ENCODE measurements around the gene ZNF831.
A peak's percentile ranks its signal among the peaks of the same experiment; 100 is the strongest.

Gene ZNF831

DNA sequence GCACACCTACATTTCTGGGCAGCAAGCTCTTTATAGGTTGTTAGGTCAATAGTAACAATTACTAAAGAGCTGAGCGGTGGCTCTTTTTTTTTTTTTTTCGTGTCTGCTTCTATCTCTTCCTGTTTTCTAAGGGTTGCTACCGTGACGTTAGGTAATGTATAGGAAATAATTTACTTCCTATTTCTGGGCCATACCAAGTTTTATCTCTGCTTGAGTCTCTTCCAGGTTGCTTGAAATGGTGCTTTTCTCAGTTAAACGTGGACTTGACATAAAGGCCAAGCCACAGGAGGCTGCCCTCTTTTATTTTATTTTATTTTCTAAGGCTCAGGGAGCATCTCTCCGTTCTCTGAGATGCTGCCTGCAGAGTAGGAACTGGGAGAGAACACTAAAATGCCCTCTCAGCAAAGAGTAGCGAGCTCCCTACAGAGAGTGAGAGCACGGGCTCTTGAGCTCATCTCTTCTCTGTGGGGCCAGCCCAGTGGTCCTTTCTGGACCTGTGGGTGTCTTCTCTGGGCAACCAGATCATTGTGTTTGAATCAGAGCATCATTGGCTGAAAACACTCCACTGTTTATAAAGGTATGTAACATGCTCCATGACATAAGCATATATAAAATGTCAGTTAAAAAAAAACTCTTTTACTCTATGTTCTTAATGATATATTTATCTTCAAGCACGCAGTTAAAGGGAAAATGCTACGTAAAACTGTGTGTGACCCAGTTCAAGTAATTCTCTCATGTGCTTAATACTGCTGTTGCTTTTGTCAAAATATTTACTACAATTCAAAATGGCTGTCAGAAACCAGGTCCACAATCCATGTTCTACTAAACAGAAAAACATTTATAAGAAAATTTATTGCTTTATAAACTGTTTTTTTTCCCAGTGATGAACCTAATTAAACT, at the start of gene ZNF831:
ZNF831 (plus strand) TSS at position 191 of the 900 bp plus-strand sequence. CDS start 27,199 bp downstream, outside the sequence.
- DNase-seq: peak; percentile 82

DNA sequence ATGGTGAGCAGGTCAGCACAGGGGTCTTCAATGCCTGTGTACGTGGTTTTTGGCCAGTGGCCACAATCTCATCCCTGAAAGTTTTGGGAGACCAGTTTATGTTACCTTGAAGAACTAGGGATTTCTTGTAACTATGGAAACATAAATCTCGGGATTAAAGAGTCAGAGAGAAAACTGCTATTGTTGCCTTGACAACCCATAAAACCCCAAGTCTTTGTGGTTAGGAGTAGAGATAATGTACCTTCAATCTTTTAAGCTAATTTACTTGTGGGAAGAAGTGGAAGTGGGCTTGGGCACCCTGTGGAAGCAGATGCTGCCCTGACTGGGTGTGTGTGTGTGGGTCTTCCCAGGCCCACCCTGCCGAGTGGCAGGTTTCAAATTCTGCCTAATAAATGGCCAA, 46.1 kb upstream of the ZNF831 start:
- peak; percentile 24 for DNase-seq

DNA sequence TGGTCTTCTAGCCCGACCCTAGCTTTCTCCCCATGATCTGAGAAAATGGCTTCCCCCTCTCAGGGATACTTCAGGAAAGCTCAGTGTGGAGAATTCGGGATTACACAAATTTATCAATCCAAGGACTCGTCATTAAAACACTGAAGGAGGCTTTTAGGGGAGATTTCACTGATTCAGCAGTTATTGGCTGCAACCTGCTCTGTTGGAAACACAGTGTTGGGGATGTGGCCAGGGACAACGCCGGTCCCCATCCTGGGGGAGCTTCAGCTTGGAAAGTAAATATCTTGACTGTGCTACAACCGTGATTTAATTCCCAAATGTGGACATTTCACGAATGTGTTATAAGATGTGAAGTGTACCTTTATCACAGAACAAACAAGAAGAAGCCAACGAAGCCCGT, 44.8 kb upstream of the ZNF831 start:
- DNase-seq: no peak

DNA sequence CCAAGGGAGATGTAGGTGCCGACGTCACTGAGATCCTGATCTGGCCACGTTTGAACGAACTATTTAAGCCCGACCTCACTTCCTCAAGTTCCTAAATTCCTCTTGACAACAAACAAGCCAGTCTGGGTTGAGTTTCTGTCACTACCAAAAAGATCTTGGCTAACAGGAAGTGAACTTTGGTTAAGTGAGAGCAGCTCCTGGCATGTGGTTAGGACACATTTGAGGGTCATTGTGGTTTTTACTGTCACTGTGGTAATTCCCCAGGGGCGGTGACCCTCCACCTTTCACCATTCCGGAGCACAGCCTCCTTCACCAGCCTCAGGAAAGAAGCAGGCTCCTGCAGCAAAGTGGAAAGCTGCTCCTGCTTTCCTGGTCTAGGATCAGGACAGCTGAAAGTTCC, 43.1 kb upstream of the ZNF831 start:
- peak; percentile 77 for DNase-seq

DNA sequence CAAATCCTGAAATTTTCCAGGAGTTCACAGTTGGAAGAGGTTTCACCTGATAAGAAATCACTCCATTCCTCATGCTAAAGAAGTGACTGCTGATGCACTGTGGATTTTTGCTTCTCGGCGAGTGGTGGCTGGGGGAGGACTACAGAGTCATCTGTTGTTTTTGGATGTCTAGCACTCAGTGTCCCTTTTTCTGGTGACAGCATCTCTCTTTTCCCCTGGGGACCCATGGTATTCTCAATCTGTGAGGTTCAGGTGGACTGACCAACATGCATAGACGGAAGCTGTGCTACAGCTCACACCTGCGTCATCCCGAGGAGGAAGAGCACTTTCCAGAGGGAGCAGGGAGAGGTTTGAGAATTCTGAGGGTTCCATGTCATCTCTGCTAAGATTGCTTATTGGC, 42.7 kb upstream of the ZNF831 start:
- DNase-seq: no peak

DNA sequence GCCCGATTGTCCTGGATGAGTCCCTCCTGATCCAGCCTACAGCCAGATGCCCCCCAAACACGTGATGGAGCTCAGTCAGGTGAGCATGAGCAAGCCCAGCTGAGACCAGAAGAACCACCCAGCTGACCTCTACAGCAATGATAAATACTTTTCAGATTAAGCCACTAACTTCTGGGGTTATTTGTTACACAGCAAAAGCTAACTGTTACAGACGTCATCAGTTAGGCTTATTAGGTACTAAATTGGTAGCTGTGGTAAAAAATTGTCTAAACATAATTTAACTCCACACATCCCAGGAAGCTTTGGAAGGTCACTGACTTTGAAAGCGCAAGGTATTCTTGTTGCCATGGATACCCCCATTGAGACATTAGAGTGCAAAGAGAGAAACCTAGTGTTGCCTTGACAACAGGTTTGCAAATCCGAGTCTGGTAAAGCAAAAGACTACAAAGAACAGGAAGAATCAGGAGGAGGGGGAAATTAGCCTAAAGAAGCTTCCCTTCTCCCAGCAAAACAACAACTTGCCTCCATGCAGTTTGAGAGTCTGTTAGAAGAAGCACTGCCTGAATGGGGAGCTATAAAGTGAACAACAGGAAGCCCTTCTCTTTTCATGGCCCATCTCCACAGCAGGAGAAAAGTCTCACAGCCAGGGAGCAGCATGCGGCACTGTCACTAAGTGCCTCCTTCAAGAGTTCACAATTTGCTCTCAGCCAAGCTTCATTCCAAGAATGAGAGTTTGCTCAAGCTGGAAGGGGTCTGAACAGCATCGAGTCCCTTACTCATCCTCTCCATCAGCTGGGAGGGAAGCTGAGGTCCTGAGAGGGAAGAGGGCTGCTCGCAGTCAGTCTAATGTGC, 41.7 kb upstream of the ZNF831 start:
- DNase-seq: peak; percentile 75

DNA sequence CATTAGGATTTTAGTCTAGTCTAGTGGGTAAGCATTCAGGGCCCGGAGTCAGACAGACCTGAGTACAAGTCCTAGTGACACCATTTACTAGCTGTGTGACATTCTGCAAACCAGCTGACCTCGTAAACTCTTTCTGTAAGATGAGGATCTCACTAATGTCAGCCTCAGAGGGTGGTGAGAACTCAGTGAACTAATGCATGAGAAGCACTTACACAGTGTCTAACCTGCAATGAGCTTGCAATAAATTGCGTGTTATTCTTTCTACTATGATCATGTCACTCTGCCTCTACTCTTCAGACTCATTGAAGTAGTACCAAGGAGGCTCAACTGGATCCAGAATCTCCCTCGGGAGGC, 41.1 kb upstream of the ZNF831 start:
- DNase-seq: peak; percentile 43

DNA sequence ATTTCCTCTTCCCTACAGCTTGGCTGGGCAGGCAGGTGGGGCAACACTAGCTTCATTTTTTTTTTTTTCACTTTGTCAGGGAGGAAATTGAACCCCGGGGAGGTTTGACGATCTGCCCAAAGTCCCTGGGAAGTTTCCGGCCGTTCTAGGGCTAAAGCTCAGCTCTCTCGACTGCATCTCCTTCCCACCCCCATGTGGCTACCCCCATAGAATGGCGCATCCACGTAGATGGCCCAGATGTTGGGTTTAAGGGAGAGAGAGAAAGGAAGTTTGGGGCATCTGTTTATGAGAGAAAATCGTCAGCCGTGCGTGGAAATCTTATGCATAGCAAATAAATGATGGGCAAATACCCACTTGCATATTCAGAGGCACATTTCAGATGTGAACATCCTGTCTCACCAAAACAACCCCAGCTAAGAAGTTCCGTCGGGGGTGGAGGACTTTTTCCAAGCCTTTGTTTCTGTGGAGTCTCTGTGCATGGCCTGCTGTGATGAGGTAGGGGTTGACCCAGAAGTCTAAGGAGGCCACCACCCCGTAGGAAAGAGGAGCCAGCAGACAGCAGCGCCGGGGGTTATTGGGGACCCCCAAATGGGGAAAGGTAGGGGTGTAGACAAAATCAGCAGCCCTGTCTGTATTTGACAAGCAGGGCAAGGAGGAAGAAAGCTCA, 40.5 kb upstream of the ZNF831 start:
- peak; percentile 62 for DNase-seq

DNA sequence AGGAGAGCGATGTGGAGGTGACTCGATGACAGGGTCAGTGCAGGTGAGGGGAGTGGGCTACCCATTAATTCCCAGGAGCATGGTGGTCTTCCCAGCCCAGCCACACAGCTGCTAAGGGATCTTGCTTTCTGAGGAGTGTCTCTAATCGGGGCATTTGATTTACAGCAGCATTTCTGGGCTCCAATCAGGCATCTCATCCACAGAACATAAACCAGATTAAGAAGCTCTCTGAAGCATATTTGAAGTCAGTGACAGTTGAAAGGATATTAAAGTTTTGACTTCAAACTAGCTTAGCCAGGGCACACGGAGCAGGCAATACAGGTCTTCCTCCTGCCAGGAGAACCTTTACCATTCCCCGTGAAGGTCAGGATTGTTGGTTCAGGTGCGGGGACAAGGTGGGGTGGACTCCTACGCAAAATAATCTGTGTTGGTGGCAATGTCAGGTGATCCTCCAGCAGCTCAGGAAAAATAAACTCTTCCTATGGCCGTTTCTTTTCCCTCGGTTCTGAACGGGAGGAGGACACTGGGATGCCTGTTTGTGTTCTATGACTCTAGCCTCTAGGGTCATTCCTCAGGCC, 39.9 kb upstream of the ZNF831 start:
- DNase-seq: no peak

DNA sequence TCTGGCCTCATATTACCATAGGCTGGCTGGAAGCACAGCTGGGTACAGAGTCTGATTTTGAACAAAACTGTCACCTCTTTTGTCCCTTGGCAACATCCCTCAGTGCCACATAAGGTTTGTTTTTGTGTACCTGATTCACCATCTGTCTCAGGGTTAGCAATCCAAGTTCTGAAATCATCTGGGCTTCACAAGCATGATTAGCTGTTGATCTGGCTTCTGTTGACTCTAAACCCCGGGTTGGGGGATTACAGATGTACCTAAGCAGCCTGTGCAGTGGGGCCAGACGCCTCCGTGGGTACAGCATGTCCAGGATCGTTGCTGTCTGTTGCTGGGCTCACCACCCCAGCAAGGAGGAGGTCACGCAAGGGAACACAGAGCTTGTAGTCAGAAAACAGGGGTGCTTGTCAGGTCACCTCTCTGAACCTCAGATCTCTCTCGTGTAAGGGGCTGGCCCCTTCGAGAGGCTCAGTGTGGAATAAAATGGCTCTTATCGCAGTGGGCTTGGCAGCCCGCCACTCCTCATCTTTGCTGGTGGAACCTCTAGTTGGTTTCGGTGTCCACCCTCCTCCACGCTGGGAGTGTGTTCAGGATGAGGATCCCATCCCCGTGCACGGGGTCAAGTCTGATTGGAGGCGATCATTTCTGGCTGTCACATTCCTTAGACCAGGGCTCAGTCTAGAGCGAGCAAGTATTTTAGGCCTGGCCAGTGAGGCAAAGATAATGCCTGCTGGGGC, 39.2 kb upstream of the ZNF831 start:
- no peak for DNase-seq

DNA sequence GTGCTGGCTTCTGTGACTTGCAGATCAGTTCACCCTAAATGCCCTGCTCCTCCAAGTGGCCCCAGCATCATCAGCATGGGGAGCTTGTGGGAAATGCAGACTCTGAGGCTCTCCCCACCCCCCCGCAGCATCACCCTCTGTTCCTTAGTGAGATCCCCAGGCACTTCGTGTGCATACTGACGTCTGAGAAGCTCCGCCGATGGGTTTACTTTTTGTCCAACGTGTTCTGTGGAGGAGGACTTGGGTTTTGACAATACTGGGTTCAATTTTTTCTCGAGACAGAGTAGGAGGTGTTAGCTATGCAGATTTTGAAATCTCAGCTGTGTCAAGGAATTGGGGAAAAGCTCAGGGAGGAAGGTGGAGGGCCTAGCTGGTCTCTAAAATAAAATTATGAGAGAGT, 38.3 kb upstream of the ZNF831 start:
- no peak for DNase-seq

DNA sequence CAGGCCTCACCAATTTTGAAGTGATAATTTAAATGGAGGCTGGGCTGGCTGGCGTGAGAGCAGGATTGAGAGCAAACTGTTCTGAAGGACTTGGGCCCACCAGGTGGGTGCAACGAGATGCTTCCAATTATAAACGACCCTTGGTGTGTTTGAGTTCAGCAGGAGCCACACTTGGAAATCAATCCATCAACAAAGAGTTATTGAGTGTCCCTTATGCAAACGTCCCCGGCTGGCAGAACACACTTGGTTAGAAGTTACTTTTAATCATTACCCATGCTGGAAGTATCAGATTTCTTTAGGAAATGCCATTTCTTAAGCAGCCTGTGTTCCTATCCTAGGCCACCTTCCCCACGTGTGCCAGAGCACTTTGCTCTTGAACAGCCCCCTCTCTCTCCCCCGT, 37.8 kb upstream of the ZNF831 start:
- no peak for DNase-seq

DNA sequence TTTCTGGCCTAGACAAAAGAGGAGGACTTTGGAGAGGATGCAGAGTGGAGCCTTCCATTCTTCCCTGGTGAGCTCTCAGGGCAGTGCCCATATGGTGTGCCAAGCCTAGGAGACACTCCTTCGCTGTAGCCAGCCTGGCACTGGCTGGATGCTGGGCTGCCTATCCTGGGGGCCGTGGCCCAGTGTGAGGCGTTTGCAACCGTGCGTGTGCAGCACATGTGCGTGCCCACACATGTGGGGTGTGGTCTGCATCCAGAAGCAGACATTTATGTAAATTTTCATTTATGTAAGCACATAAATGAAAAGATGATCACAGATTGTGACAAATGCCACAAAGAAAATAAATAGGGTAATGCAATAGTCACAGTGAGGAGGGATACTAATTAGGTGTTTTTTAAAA, 35.8 kb upstream of the ZNF831 start:
- DNase-seq: no peak

DNA sequence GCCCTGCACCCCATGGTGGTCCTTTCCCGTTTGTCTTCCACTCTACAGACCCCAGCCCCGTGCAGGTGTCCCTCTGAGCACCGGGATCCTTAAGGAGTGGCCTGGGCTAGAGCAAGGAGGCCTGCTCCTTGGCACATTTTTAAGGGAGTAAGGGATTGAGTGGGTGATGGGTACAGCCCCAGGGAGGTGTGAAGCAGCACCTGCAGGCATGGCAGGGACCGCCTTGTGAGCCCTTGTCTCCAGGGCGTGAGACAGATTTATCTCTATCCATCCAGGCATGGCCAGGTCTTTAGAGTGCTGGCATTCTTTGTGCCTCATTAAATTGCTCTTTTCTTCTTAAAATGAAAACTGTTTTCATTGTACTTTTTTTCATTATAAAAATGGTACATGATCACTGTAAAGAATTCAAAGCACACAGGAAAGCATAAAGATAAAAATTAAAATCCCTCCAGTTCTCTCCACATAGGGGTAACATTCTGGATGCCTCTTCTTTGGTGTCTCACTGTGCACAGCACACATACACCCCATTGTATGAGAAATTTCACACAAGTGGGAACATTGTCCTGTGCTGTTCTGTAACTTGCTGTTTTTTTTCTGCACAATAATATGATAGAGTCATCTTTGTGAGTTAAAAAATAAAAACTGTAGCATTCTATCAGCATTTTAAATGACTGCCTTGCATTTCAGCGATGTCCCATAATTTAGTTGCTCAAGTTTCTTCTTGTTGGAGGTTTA, 31.9 kb upstream of the ZNF831 start:
- DNase-seq: no peak

DNA sequence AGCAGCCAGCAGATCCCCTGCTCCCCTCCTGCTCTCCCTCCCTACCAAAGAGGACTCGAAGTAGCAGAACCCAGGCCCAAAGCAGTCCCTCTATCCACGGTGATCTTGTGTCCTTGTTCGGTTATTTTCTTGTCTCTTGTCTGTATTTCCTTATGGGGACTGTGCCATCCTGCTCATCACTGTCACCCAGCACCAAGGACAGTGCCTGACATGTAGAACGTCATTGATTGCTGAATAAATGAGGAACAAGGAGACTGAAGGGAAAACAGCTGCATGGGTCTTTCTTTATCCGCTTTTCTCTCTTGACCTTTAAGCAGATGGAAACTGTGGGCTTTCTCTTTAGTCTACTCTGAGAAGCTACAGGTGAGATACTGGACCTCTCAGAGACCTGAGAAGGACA, 29.4 kb upstream of the ZNF831 start:
- no peak for DNase-seq

DNA sequence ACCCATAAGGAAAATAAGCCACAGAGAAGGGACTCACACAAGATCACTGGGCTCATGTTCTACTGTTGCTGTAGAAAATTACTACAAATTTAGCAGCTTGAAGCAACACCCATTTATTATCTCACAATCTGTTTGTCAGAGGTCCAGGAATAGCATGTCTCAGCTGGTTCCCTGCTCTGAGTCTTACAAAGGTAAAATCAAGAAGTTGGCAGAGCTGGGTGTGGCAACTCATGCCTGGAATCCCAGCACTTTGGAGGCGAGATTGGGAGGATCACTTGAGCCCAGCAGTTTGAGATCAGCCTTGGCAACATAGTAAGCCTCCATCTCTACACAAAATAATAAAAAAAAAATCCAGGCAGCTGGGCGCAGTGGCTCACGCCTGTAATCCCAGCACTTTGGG, 28.5 kb upstream of the ZNF831 start:
- DNase-seq: no peak

DNA sequence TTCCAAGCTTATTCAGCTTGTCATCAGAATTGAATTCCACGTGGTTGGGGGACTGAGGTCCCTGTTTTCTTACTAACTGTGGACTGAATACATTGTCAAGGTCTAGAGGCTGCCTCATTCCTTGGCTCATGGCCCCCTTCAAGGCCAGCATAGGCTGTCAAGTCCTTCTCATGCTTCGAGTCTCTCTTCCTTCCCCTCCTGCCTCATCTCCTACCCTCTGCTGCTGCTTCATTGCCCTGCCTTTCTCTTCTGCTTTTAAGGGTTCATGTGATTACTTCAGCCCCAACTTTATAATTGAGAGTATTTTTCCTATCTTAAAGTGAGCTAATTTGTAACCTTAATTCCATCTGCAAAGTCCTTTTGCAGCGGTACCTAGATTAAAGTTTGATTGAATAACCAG, 27.6 kb upstream of the ZNF831 start:
- no peak for DNase-seq

DNA sequence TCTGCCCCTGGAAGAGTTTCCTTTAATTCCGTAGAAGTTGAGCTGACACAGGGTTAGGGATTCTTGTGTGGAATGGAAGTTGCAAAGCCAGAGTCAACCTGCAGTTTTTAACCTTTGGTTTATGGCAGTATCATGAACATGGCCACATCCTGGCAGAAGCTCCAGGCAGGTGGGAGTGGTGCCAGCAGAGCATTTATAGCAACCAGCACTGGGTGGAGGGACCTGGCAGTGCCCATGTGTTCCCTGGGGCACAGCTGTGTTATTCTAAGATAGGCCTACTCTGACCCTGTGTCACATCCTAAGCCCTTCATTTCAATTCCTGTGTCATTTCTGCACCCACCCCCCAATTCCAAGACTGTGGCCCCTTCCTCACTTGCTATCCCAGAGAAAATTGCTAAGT, 26.1 kb upstream of the ZNF831 start:
- DNase-seq: no peak

DNA sequence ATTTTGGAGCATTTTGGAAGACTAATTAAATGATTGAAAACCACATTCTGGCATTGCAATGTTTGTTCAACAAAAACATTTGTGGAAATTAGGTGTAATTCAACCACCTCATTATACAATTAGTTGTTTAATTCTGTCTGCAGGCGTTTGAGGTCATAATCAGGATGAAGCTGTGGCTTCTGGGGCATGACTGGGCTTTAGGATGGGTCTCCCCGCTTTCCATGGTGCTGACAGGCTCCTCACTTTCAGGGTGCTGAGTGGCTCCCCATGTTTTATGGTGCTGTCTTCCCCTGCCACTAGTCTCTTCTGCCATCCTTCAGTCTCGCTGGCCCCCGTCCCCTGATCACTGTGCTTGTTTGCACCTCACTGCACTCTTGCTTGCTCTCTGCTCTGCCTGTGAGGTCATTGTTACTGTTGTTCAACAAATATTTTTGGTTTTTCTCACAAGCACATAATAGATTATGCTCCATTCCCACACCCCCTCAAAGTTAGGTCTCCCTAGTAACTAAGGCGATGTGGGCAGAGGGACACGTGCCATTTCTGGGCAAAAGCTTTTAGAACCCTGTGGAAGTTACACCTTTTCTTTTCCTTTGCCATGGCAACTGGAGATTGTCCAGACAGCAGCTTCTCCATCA, 25.4 kb upstream of the ZNF831 start:
- DNase-seq: no peak

DNA sequence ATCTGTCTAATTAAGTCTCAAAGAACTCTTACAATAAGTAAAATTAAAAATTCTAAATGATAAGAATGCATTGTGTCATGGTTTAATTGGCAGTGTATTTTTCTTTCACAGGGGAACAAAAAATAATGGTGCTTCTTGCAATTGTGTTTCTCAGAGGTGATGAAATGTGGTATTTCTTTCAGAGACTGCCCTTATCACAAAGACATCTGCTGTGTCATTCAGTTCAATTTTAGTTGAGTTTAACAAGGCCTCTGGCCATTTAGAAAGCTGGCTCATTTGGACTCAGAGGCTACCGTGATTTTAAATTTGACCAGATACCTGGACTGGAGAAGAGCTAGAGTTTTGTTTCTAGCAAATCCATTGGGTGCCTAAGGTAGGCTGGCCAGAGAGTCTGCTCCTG, 23.6 kb upstream of the ZNF831 start:
- DNase-seq: no peak

Data from CD4-positive, alpha-beta T cell treated with Interleukin-10 for 1 hour (primary cell).